ENCODE data around the gene TFPT. TPM values are rescaled to one million over a fixed set of nuclear protein-coding genes. Genes with fewer than 3 reads are reported as not detected.
A peak's percentile ranks its signal among the peaks of the same experiment; 100 is the strongest.

TFPT gene
- total RNA-seq, 1 donor from 2014 or later = 29.4 TPM

DNA sequence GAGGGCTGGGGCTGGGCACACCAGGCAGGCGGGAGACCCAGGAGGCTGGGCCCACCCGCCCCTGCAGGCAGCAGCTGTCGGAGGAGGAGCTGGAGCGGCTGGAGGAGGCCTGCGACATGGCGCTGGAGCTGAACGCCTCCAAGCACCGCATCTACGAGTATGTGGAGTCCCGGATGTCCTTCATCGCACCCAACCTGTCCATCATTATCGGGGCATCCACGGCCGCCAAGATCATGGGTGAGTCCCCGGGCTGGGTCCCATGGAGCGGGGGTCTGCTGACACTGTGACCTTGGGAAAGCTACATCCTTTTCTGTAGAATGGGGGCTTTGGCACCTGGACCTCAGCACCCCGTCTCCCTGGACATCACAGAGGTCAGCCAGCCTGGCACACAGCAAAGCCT lies 8.2 kb upstream of the TFPT start:
- Mint-ChIP-seq H3K36me3 (ENCODE audit: unreplicated experiment) (peaks cover 31% of the 10 kb centered on the region), H3K27me3 (ENCODE audit: unreplicated experiment) (no peaks in the 10 kb centered on the region), H3K9me3 (ENCODE audit: unreplicated experiment) (no peaks in the 10 kb centered on the region), H3K4me3 (ENCODE audit: unreplicated experiment) (no peak overlapping the region), H3K27ac (ENCODE audit: unreplicated experiment) (no peak overlapping the region), H3K4me1 (ENCODE audit: unreplicated experiment) (no peaks in the 10 kb centered on the region)
- DNase-seq (ENCODE audit: extremely low spot score, unreplicated experiment) = no peak
- TF ChIP-seq CTCF (IDR thresholded peaks at IDR 0.05) = no peak

DNA sequence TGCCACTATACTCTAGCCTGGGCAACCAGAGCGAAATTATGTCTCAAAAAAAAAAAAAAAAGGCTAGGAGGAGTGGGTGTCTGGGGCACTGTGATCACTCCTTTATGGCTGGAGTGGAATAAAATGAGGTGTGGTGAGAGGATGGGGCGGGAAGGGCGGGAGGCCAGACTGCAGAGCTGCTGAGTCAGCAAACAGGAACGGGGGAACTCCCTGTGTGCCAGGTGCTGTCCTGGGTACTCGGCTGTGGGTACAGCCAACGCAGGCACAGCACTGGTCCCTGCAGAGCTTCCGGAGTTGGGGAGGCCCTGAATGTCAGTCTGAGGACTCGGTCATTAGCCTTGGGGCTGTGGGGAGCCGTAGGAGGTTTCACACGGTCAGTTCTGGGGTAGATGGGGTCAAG lies 5.8 kb upstream of the TFPT start:
- no peak for TF ChIP-seq CTCF (IDR thresholded peaks at IDR 0.05)
- Mint-ChIP-seq H3K4me3 (ENCODE audit: unreplicated experiment) (no peak overlapping the region), H3K36me3 (ENCODE audit: unreplicated experiment) (peaks cover 27% of the 10 kb centered on the region), H3K9me3 (ENCODE audit: unreplicated experiment) (no peaks in the 10 kb centered on the region), H3K27ac (ENCODE audit: unreplicated experiment) (no peak overlapping the region), H3K4me1 (ENCODE audit: unreplicated experiment) (peaks cover 9% of the 10 kb centered on the region), H3K27me3 (ENCODE audit: unreplicated experiment) (no peaks in the 10 kb centered on the region)
- no peak for DNase-seq (ENCODE audit: extremely low spot score, unreplicated experiment)

- TF ChIP-seq CTCF (IDR thresholded peaks at IDR 0.05) = no peak
- Mint-ChIP-seq H3K36me3 (ENCODE audit: unreplicated experiment) (peaks cover 8% of the 10 kb centered on the region), H3K4me3 (ENCODE audit: unreplicated experiment) (peak overlapping the region; percentile 84), H3K27me3 (ENCODE audit: unreplicated experiment) (no peaks in the 10 kb centered on the region), H3K4me1 (ENCODE audit: unreplicated experiment) (peaks cover 22% of the 10 kb centered on the region), H3K9me3 (ENCODE audit: unreplicated experiment) (no peaks in the 10 kb centered on the region), H3K27ac (ENCODE audit: unreplicated experiment) (peak overlapping the region; percentile 97)
- DNase-seq (ENCODE audit: extremely low spot score, unreplicated experiment) = no peak
These were observed 933 bp downstream of the TFPT start for GRCh38 chr19:54114340-54115108.

DNA sequence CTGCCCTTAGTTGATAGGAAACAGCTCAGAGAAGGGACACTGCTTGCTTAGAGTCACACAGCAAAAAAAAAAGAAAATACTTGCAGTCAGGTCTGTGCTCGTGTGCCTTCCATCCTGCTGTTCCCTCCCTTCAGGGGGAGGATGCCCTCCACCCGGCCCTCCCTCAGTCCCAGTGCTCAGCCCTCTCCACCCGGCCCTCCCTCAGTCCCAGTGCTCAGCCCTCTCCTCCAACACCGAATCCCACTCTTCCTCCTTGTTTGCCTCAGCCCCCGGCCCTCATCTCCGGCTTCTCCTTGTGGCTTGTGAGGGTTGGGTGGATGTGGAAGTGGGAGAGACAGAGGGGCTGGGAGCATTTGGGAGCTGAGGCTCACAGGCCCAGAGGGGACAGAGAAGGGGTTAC lies 5.8 kb downstream of the TFPT start:
- H3K36me3 Mint-ChIP-seq (ENCODE audit: unreplicated experiment) = peaks cover 22% of the 10 kb centered on the region
- no peaks in the 10 kb centered on the region for H3K27me3 Mint-ChIP-seq (ENCODE audit: unreplicated experiment)
- TF ChIP-seq CTCF (IDR thresholded peaks at IDR 0.05) = no peak
- H3K4me3 Mint-ChIP-seq (ENCODE audit: unreplicated experiment) = no peak overlapping the region
- H3K27ac Mint-ChIP-seq (ENCODE audit: unreplicated experiment) = no peak overlapping the region
- DNase-seq (ENCODE audit: extremely low spot score, unreplicated experiment) = no peak
- H3K4me1 Mint-ChIP-seq (ENCODE audit: unreplicated experiment) = peaks cover 7% of the 10 kb centered on the region
- H3K9me3 Mint-ChIP-seq (ENCODE audit: unreplicated experiment) = no peaks in the 10 kb centered on the region

- H3K4me3 Mint-ChIP-seq (ENCODE audit: unreplicated experiment) = no peak overlapping the region
- peaks cover under 1% of the 10 kb centered on the region for H3K4me1 Mint-ChIP-seq (ENCODE audit: unreplicated experiment)
- H3K36me3 Mint-ChIP-seq (ENCODE audit: unreplicated experiment) = peaks cover 22% of the 10 kb centered on the region
- no peaks in the 10 kb centered on the region for H3K27me3 Mint-ChIP-seq (ENCODE audit: unreplicated experiment)
- no peaks in the 10 kb centered on the region for H3K9me3 Mint-ChIP-seq (ENCODE audit: unreplicated experiment)
- no peak for TF ChIP-seq CTCF (IDR thresholded peaks at IDR 0.05)
- no peak overlapping the region for H3K27ac Mint-ChIP-seq (ENCODE audit: unreplicated experiment)
- DNase-seq (ENCODE audit: extremely low spot score, unreplicated experiment) = no peak
These were observed 7.0 kb downstream of the TFPT start for GRCh38 chr19:54108496-54108895.

Measured in osteocyte (in vitro differentiated cells).